ENCODE results near the gene LDLRAD4.

- TF ChIP-seq REST (IDR thresholded peaks at IDR 0.05; ENCODE audit: low read depth, low read length), result no peak
- no peak for TF ChIP-seq EP300 (IDR thresholded peaks at IDR 0.05; ENCODE audit: borderline replicate concordance in 1 of 2, low read depth in 1 of 2, low read length in 1 of 2)
- TF ChIP-seq POLR2AphosphoS5 (IDR thresholded peaks at IDR 0.05; ENCODE audit: low read depth, low read length), result no peak
These were observed 50.4 kb downstream of the LDLRAD4 start for GRCh38 chr18:13269013-13269280.

Measured in SK-N-SH (cell line).